ENCODE measurements around the gene FN1.

DNA sequence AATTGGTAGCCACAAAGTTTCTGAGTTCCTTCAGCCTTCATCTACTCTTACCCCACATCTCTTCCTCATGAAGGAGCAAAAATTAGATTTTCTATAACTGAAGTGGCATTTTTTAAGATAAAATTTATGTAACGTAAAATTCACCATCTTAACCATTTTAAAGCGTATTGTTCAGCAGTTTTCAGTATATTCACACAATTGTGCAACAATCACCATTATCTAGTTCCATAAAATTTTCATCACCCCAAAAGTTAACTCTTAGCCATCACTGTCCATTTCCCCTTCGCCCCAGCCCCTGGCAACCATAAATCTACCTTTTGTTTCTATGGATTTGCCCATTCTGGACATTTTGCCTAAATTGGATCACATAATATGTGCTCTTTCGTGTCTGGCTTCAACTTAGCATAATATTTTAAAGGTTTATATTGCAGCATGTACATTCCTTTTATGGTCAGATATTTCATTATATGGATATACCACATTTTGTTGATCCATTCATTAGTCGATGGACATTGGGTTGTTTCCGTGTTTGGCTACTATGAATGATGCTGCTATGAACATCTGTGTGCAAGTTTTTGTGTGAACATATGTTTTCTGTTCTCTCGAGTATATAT is 79.4 kb downstream of the FN1 start:
- TF ChIP-seq, protein P1, sequence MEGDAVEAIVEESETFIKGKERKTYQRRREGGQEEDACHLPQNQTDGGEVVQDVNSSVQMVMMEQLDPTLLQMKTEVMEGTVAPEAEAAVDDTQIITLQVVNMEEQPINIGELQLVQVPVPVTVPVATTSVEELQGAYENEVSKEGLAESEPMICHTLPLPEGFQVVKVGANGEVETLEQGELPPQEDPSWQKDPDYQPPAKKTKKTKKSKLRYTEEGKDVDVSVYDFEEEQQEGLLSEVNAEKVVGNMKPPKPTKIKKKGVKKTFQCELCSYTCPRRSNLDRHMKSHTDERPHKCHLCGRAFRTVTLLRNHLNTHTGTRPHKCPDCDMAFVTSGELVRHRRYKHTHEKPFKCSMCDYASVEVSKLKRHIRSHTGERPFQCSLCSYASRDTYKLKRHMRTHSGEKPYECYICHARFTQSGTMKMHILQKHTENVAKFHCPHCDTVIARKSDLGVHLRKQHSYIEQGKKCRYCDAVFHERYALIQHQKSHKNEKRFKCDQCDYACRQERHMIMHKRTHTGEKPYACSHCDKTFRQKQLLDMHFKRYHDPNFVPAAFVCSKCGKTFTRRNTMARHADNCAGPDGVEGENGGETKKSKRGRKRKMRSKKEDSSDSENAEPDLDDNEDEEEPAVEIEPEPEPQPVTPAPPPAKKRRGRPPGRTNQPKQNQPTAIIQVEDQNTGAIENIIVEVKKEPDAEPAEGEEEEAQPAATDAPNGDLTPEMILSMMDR (IDR thresholded peaks at IDR 0.05): no peak
- no peak for TF ChIP-seq POLR2A (IDR thresholded peaks at IDR 0.05)
